HL-60 (cell line): Measurements from ENCODE around the gene COBLL1.

ENCODE experiments used
- DNase-seq, 2 experiments: peaks; one replicate each; pipeline ENCODE4 v3.0.0-alpha.2; 2010 to 2020; ENCODE audit warnings: low read depth in 1 of 2, low spot score in 1 of 2
- H3K27ac ChIP-seq: fragments of 250-450 bp; sonication (Bioruptor Pico); replicated peaks from 2 replicates; pipeline ENCODE4 v1.5.1; 2020; ENCODE audit warnings: mild to moderate bottlenecking, moderate library complexity
- H3K27me3 ChIP-seq: fragments of 250-450 bp; sonication (Bioruptor Pico); 2 replicates; pipeline ENCODE4 v1.5.1; 2021; ENCODE audit warnings: mild to moderate bottlenecking, moderate library complexity; ENCODE audit not compliant: insufficient read depth, poor library complexity, severe bottlenecking
- H3K4me3 ChIP-seq: replicated peaks from 2 replicates; pipeline ENCODE4 v1.5.1; 2011; ENCODE audit warnings: mild to moderate bottlenecking, control low read depth, low read length; ENCODE audit not compliant: insufficient read depth
- GABPA ChIP-seq: IDR thresholded peaks from 2 replicates; pipeline ENCODE4 v1.6.1; 2012; ENCODE audit warnings: low read depth
- POLR2AphosphoS5 ChIP-seq: IDR thresholded peaks from 2 replicates; pipeline ENCODE4 v1.6.1; 2012; ENCODE audit warnings: low read depth
- SPI1 ChIP-seq: IDR thresholded peaks from 2 replicates; pipeline ENCODE4 v1.6.1; 2012; ENCODE audit warnings: low read depth, mild to moderate bottlenecking, borderline replicate concordance
- TF ChIP-seq, protein P1 (sequence below): IDR thresholded peaks from one replicate; pipeline ENCODE4 v1.5.1; 2011; ENCODE audit warnings: low read length, control low read depth, inconsistent platforms; ENCODE audit not compliant: insufficient read depth
- TF ChIP-seq, protein P2 (sequence below): IDR thresholded peaks from 2 replicates; pipeline ENCODE4 v1.6.1; 2012; ENCODE audit warnings: low read depth; ENCODE audit not compliant: insufficient replicate concordance

The COBLL1 gene

DNA sequence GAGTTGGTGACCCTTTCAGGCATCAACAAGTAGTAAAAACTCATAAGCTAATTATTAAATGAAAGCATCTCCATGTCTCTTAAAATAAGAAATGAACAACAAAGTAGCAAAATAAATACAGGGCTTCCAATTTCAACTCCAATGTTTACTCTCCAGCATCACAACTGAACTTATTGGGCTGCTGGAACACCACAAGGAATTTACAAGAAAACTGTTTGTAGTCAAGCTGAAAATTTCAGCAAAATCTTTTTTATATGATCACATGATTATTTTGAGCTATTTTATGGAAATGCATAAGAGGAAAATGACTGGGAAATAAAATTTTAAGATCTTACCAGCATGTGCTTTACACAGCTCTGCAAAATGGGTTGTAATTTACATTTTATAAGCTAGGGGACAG, 28.1 kb downstream of the COBLL1 start:
- no peak overlapping the region for H3K27ac ChIP-seq

GRCh38 chr2:164812378-164812777, 29.2 kb downstream of the COBLL1 start:
- no peak overlapping the region for H3K27ac ChIP-seq
- no peaks in the 10 kb centered on the region for H3K27me3 ChIP-seq
- H3K4me3 ChIP-seq: no peak overlapping the region
- TF ChIP-seq, protein P1, sequence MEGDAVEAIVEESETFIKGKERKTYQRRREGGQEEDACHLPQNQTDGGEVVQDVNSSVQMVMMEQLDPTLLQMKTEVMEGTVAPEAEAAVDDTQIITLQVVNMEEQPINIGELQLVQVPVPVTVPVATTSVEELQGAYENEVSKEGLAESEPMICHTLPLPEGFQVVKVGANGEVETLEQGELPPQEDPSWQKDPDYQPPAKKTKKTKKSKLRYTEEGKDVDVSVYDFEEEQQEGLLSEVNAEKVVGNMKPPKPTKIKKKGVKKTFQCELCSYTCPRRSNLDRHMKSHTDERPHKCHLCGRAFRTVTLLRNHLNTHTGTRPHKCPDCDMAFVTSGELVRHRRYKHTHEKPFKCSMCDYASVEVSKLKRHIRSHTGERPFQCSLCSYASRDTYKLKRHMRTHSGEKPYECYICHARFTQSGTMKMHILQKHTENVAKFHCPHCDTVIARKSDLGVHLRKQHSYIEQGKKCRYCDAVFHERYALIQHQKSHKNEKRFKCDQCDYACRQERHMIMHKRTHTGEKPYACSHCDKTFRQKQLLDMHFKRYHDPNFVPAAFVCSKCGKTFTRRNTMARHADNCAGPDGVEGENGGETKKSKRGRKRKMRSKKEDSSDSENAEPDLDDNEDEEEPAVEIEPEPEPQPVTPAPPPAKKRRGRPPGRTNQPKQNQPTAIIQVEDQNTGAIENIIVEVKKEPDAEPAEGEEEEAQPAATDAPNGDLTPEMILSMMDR: no peak
- TF ChIP-seq SPI1: no peak
- no peak for TF ChIP-seq GABPA
- no peak for TF ChIP-seq POLR2AphosphoS5
- TF ChIP-seq, protein P2, sequence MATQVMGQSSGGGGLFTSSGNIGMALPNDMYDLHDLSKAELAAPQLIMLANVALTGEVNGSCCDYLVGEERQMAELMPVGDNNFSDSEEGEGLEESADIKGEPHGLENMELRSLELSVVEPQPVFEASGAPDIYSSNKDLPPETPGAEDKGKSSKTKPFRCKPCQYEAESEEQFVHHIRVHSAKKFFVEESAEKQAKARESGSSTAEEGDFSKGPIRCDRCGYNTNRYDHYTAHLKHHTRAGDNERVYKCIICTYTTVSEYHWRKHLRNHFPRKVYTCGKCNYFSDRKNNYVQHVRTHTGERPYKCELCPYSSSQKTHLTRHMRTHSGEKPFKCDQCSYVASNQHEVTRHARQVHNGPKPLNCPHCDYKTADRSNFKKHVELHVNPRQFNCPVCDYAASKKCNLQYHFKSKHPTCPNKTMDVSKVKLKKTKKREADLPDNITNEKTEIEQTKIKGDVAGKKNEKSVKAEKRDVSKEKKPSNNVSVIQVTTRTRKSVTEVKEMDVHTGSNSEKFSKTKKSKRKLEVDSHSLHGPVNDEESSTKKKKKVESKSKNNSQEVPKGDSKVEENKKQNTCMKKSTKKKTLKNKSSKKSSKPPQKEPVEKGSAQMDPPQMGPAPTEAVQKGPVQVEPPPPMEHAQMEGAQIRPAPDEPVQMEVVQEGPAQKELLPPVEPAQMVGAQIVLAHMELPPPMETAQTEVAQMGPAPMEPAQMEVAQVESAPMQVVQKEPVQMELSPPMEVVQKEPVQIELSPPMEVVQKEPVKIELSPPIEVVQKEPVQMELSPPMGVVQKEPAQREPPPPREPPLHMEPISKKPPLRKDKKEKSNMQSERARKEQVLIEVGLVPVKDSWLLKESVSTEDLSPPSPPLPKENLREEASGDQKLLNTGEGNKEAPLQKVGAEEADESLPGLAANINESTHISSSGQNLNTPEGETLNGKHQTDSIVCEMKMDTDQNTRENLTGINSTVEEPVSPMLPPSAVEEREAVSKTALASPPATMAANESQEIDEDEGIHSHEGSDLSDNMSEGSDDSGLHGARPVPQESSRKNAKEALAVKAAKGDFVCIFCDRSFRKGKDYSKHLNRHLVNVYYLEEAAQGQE: no peak
- no peak for DNase-seq

More for the DNA sequence above, 28.1 kb downstream of the COBLL1 start:
- no peak for DNase-seq
- Histone ChIP-seq H3K4me3 (no peak overlapping the region), H3K27me3 (no peaks in the 10 kb centered on the region)
- TF ChIP-seq SPI1: no peak
- TF ChIP-seq, protein P1: no peak
- TF ChIP-seq POLR2AphosphoS5: no peak
- TF ChIP-seq, protein P2: no peak
- no peak for TF ChIP-seq GABPA

- Histone ChIP-seq H3K27ac (no peak overlapping the region), H3K27me3 (no peaks in the 10 kb centered on the region), H3K4me3 (no peak overlapping the region)
- no peak for DNase-seq
- no peak for TF ChIP-seq POLR2AphosphoS5
- TF ChIP-seq, protein P1: no peak
- no peak for TF ChIP-seq SPI1
- TF ChIP-seq, protein P2: no peak
- TF ChIP-seq GABPA: no peak
Measured at GRCh38 chr2:164811819-164812218, 29.8 kb downstream of the COBLL1 start.
